Measurements from ENCODE around the gene ASPN.
"Not testable (repeated sequence)": the region's sequence is repeated elsewhere in the genome, so short reads cannot be mapped to it uniquely, and the experiment has no call there.

Gene ASPN

DNA sequence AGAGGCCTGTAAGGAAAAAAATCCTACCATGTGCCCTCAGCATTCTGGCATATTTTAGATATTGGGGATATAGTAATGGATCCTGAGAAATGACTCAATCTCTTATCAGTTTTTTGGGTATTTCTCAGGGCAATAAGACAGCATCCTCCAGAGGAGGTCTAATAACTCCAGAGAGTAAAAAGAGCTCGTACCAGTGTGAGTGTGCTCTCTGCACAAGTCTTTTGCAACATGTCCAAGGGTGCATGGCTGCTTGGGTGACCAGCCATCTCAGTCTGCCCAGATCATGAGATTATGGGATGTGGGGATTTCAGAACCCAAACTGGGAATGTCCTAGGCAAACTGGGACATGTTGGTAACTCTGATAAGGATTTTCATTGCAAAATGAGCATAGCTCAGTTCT, 15.3 kb downstream of the ASPN start:
- DNase-seq, result no peak

DNA sequence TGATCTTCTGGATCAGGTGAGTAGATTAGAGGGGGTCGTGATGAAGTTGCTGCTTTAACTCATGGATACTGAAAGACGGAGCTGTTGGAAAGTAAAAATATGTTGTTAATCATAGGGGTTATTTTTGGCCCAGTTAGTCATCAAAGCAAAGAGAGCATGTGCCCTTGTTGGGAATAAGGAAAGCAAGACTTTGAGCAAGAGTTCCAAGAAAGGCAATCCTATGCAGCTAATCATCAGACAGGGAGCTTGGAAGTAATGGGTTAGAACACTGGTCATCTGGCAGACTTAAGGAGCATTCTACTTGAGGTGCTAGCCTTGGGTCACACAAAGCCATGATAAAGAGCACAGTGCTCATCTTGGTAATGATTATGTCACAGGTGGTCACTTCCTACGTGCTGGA, 18.3 kb downstream of the ASPN start:
- no peak for DNase-seq

- no peak for DNase-seq
Measured at GRCh38 chr9:92463387-92463786, 18.9 kb downstream of the ASPN start.

- no peak for DNase-seq
Measured at GRCh38 chr9:92457576-92457975, 24.7 kb downstream of the ASPN start.

DNA sequence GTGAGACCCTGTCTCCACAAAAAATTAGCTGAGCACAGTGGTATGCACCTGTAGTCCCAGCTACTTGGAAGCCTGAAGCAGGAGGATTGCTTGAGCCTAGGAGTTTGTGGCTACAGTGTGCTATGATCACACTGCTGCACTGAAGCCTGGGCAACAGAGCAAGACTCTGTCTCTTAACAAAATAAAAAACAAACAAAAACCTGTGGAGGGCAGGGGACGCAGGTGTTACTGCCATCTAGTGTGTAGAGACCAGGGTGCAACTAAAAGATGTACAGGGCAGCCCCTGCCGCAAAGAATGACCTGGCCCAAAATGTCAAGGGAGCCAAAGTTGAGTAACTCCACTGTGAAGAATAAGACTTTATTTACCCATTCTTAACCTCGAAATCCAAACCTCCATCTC, 27.1 kb downstream of the ASPN start:
- DNase-seq, result no peak

- DNase-seq, result no peak
Measured at GRCh38 chr9:92446536-92446935, 35.8 kb downstream of the ASPN start.

GRCh38 chr9:92444841-92445240, 37.5 kb downstream of the ASPN start:
- no peak for DNase-seq

GRCh38 chr9:92440751-92441046, 41.6 kb downstream of the ASPN start:
- DNase-seq, result no peak

DNA sequence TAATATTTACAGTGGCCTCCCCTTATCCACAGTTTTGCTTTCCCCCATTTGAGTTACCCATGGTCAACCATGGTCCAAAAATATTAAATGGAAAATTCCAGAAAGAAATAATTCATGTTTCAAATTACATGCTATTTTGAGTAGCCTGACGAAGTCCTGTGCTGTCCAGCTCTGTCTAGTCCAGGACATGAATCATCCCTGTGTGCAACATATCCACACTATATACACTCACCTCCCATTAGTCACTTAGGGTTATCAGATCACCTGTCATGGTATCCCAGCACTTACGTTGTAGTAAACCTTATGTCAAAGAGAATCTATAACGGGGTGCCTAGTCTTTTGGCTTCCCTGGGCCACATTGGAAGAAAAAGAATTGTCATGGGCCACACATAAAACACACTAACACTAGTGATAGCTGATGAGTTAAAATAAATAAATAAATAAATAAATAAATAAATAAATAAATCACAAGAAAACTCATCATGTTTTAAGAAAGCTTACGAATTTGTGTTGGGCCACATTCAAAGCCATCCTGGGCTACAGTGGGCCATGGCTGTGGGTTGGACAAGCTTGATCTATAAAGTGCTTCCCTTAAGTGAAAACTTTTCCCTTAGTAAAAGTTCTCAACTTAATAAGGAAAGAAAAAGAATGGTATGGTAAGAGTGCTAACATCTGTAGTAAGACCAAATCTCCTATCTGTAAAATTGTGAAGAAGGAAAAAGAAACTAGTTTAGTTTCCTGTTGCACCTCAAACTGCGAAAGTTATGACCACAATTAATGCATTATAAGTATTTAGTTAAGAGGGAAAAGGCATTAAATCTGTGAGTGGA, 42.2 kb downstream of the ASPN start:
- no peak for DNase-seq

GRCh38 chr9:92438900-92439526, 43.3 kb downstream of the ASPN start:
- DNase-seq, result no peak

- no peak for DNase-seq
Measured at GRCh38 chr9:92435263-92435662, 47.0 kb downstream of the ASPN start.

DNA sequence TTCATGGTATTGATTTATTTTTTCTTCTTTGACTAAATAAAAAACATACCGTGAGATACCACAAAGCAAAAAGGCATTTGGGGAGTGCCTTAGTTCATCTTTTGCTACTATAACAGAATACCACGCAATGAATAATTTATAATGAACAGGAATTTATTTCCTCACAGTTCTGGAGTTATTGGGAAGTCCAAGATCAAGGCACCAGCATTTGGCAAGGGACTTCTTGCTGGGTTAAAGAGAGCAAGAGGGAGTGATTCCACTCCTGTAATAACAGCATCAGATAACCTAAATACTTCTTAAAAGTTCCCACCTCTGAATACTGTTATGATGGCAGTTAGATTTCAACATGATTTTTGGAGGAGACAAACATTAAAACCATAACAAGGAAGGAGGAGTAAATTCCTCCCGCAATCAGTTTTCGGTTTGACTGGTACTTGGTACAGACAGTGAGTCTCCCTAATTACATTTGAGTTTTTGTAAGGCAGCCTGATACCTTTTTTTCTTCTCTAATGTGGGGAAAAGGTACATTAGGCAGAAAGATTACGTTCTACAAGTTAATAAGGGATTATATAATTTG, 49.2 kb downstream of the ASPN start:
- DNase-seq, result no peak

DNA sequence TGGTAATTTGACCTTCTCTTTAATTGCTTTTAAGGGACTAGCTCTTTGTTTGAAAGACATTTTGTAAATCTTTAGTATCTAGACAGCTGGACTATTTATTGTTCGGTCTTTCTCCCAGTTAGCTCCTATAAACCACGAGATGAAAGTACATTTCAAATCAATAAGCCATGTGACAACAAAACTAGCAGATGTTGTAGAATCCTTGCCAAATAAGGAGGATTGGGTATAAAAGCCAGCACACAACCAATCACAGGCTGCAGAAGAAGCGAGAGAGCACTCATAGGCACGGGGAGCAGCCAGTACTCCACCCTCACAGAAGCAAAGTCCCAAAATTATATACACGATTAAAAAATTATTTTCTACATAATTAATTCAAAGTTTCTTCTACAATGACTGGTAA, 50.0 kb downstream of the ASPN start:
- no peak for DNase-seq

DNA sequence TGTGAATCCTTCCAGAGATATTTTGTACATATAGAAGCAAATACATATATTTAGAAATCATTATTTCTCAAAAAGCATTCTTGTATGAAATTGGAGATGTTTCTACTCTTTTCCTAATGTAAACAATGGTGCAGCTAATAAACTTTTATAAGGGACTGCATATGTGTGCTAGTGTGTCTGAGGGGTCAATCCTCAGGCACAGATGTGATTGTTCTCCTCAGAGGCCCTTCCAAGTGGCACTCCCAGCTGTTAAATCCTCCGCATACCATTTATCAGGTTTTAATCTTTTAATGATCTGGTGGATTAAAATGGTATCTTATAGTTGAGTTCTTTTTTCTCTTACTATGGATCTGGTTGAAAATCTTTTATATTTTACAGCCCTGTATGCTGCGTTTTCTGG, 52.5 kb downstream of the ASPN start:
- DNase-seq, result no peak

DNA sequence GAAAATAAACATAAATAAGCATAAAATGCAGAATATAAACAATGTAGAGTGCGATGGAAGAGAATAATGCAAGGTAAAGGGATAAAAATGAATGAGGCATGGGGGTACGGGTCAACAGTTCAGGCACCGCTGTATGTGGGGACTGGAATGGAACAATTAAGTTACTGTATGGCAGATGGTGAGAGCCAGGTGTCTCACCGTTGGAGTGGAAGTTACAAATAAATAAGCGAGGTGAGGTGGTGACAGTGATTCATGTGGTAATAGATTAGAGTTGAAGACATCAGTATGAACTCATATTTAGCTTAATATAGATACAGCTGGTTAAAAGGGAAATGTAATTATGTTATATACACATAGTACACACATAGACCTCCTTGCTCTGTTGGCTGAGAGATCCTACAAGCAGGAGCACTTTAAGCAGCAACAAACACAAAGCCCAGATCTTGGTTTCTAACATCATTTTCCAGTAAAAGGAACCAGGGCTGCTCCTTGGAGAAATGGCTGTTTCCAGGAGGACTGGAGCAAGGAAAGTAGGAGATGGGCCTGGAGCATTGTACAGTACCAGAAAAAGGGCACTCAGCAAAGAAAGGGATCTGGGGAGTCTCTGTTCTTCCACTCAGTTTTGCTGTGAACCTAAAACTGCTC, 55.7 kb downstream of the ASPN start:
- DNase-seq, result no peak

DNA sequence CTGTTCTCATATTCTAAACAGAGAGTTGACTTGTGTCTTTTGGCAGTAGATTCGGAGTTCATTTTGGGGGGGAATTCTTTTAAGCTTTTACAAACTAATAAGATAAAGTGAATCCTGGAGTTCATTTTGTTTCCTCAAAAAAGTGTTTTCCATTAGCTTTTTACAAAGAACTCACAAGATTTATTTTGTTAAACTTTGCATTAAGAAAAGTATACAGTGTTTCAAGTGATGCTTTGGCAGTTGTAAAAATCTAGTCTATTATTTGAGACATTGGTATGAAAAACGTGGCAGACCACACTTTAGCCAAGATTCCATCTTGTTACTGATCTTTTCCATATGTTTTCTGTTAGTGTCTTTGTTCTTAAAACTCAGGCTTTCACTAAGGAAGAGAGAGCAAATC, 56.8 kb downstream of the ASPN start:
- DNase-seq, result no peak

DNA sequence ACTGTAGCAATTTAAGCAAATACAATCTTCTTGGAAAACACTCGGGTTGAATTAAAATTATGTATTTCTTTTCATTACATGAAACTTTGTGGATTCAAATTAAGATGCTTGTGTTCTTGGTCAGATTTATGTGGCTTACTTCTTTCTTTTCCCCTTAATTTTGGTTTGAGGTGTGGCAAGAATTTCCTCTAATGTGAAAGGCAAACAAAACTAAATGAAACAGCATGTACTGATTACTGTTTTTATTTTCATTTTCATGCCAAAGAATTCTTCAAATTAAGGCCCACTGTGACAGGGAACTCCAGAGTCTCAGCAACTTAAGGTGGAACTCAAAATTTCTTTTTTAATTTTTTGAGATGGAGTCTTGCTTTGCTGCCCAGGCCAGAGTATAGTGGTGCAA, 58.0 kb downstream of the ASPN start, which contains the start of gene OMD:
Gene OMD (minus strand): TSS at position 132 of the 400 bp plus-strand sequence. CDS start 6,913 bp downstream, outside the sequence.
- DNase-seq, result no peak

GRCh38 chr9:92423612-92424011, 58.7 kb downstream of the ASPN start:
- DNase-seq, result no peak

GRCh38 chr9:92422611-92423338, 59.5 kb downstream of the ASPN start:
- DNase-seq, result no peak

DNA sequence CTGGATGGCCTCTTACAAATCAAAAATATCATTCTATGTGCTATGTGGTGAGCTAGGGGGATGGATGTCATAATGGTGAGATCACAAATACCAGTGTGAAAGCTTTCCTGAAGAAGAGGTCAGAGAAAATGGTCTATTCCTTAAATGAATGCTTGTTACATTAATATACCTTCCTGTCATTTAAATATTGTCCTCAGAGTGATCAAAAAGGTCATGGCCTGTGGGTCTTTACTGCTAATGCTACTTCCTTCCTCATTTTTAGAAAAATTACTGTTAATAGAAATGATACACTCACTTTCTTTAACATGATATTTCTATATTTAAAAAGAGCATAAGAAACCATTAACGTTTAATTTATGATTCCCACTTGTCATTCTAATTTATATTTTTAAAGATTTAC, 67.7 kb downstream of the ASPN start:
- no peak for DNase-seq

DNA sequence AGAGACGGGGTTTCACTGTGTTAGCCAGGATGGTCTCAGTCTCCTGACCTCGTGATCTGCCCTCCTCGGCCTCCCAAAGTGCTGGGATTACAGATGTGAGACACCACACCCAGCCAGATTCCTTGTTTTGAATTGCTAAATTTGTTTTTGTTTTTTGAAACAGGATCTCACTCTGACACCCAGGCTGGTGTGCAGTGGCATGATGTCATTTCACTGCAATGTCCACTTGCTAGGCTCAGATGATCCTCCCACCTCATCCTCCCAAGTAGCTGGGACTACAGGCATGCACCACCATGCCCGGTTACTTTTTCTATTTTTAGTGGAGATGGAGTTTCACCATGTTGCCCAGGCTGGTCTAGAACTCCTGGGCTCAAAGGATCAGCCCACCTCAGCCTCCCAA, 71.1 kb downstream of the ASPN start:
- not testable (repeated sequence) for DNase-seq

GRCh38 chr9:92408747-92409478, 73.4 kb downstream of the ASPN start:
- no peak for DNase-seq
